Measurements from ENCODE around the gene BICD1.

Gene BICD1

DNA sequence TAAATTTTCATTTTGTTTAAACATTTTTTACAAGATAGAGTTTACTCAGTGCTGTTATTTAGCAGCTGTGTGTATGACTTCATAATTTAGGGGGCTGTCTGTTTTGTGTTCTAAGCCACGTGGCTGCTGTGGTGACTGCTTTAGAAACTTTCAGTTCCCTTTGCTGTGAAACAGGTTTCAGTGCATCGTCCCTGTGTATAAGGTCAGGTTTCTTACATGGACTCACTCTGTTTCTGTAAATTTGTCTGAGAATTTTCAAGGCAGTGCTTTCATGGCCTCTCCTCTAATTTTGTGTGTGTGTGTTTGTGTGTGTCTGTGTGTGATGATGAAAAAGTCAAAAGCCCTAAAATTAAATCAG, 32.4 kb downstream of the BICD1 start:
- TF ChIP-seq, protein P1, sequence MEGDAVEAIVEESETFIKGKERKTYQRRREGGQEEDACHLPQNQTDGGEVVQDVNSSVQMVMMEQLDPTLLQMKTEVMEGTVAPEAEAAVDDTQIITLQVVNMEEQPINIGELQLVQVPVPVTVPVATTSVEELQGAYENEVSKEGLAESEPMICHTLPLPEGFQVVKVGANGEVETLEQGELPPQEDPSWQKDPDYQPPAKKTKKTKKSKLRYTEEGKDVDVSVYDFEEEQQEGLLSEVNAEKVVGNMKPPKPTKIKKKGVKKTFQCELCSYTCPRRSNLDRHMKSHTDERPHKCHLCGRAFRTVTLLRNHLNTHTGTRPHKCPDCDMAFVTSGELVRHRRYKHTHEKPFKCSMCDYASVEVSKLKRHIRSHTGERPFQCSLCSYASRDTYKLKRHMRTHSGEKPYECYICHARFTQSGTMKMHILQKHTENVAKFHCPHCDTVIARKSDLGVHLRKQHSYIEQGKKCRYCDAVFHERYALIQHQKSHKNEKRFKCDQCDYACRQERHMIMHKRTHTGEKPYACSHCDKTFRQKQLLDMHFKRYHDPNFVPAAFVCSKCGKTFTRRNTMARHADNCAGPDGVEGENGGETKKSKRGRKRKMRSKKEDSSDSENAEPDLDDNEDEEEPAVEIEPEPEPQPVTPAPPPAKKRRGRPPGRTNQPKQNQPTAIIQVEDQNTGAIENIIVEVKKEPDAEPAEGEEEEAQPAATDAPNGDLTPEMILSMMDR (conservative IDR thresholded peaks at IDR 0.05; ENCODE audit: low read depth, low read length), result no peak
- H3K4me3 ChIP-seq (ENCODE audit: low read depth, low read length), result peak overlapping the region; percentile 57
- peak; percentile 82 for DNase-seq (ENCODE audit: low read depth)

DNA sequence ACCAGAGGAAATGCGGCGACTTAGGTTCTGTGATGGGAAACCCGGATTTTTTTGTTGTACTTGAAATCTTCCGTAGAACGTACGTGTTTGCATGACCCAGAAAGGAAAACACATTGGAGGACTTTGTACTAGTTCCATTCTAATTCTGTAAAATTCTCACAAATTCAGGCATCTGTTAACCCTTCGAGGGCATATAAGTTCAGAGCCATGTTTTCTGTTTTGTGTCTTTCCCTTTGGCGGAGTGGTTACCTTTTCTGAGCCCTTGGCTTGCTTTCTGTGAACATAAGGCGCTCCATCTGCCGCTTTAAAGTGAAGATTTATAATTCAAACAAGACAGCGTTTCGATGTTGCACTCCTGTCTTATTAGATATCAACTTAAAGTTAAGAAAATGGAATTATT, 34.2 kb downstream of the BICD1 start:
- TF ChIP-seq, protein P1 (conservative IDR thresholded peaks at IDR 0.05; ENCODE audit: low read depth, low read length), result no peak
- peak overlapping the region; percentile 42 for H3K4me3 ChIP-seq (ENCODE audit: low read depth, low read length)

DNA sequence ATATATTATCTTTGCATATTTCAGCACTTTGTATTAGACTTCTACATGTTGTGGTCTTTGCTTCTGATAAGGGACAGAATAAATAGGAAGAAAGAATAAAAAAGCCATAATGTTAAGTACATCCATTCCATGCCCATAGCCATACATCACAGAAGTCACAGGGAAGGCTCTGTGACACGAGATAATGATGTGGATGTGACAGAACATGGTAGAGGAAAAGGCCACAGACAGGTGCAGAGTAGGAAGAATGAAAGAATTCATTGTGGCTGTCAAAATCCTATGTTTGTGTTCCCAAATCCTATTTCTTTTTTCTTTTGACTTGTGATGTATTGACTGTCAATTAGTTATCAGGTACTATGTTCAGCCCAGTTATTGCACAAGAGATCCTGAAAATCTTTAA, 38.4 kb downstream of the BICD1 start:
- no peak overlapping the region for H3K4me3 ChIP-seq (ENCODE audit: low read depth, low read length)
- DNase-seq (ENCODE audit: low read depth), result no peak
- TF ChIP-seq, protein P1 (conservative IDR thresholded peaks at IDR 0.05; ENCODE audit: low read depth, low read length), result no peak

More for the DNA sequence above, 34.2 kb downstream of the BICD1 start:
- peak; percentile 26 for DNase-seq (ENCODE audit: low read depth)

DNA sequence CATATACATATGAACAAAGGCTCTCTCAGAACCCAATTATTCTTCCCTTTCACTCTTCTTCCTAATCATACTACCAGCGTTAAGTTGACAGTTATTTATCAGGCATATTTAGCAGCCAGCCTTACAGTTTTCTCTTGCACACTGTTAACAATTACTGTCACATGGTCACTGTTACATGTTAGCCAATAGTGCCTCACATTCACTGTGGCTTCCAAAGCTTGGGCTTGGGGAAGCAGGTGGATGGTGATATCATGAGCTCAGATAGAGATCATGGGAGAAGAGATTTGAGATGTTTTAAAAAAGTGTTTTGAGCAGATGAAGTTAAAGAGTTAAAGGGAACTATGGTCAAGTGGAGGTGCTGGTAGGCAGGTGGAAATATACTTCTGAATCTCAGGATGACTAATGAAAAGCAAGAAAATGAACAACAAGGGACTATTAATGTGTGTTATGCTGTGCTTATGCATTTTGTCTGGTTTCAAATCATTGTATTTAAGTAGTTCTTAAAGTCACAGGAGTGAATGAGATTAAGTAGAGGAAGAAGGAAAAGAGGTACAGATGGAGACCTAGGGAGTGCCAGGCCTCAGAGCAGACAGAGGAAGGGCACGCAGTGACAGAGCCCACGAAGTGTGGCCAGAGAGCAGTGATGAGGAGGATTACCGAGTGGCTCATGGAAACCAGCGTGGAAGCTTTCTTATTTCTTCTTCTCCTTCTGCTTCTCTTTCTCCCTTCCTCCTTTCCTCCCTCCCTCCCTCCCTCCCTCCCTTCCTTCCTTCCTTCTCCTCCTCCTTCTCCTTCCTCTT, 39.6 kb downstream of the BICD1 start:
- H3K4me3 ChIP-seq (ENCODE audit: low read depth, low read length), result no peak overlapping the region
- no peak for DNase-seq (ENCODE audit: low read depth)
- TF ChIP-seq, protein P1 (conservative IDR thresholded peaks at IDR 0.05; ENCODE audit: low read depth, low read length), result no peak

DNA sequence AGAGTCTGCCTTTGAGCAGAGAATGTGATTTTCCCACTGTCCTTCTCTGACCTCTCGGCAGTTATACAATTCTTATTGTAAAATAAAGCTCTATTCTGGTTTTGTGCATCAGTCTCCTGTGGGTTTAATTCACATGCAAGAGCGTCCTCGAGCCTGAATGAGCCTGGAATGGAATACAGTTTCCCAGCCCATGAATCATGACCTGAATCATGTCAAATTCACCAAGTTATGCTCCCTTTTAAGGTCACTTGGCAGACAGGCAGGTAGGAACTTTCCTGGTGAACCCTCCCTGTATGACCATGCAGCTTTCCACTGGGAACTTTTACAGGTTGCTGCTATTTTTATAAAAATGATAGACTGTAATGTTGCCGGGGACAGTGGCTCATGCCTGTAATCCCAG, 41.7 kb downstream of the BICD1 start:
- DNase-seq (ENCODE audit: low read depth), result peak; percentile 9
- TF ChIP-seq, protein P1 (conservative IDR thresholded peaks at IDR 0.05; ENCODE audit: low read depth, low read length), result no peak
- no peak overlapping the region for H3K4me3 ChIP-seq (ENCODE audit: low read depth, low read length)

DNA sequence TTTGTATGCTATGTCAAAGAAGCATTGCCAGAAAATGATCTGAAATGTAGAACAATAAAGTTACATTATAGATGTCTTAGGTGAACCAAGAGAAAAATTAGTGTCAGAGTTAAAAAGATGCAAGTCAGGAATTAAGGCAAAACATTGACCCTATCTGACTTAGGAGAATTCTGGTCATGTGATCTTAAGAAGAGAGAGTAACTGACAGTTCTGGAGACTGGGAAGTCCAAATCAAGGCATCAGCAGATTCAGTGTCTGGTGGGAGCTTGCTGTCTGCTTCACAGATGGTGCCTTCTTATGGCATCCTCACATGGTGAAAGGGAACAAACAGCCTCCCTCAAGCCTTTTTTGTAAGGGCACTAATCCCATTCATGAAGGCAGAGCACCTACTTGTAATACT, 42.8 kb downstream of the BICD1 start:
- no peak for DNase-seq (ENCODE audit: low read depth)
- TF ChIP-seq, protein P1 (conservative IDR thresholded peaks at IDR 0.05; ENCODE audit: low read depth, low read length), result no peak
- no peak overlapping the region for H3K4me3 ChIP-seq (ENCODE audit: low read depth, low read length)

DNA sequence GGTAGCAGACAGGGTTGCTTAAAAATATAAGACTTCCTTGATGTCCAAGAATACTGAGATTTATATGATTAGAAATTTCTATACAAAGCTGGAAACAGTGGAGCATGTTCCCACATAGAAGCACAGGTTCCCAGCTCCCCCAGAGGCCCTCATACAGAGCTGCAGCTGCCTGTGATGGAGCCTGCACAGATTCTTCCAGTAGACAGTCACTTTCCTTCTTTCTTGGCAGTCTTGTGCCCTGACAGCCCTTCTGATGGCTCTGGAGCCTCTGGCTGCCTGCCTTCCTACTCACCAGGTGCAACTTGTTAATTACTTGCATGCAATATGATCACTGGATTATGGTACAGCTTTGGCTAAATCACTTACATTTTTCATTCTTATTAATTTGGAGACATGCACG, 44.4 kb downstream of the BICD1 start:
- peak; percentile 13 for DNase-seq (ENCODE audit: low read depth)
- H3K4me3 ChIP-seq (ENCODE audit: low read depth, low read length), result no peak overlapping the region
- TF ChIP-seq, protein P1 (conservative IDR thresholded peaks at IDR 0.05; ENCODE audit: low read depth, low read length), result peak; percentile 15

Measured in choroid plexus epithelial cell (primary cell).